GM21447 (cell line): ENCODE results near the gene UGDH.
"Not testable (repeated sequence)": the region's sequence is repeated elsewhere in the genome, so short reads cannot be mapped to it uniquely, and the experiment has no call there.

Experiments used
- ATAC-seq: cut with Tn5 transposase; IDR thresholded peaks from one replicate; pipeline ENCODE4 v1.9.1; 2021; ENCODE audit not compliant: unreplicated experiment

Gene UGDH

DNA sequence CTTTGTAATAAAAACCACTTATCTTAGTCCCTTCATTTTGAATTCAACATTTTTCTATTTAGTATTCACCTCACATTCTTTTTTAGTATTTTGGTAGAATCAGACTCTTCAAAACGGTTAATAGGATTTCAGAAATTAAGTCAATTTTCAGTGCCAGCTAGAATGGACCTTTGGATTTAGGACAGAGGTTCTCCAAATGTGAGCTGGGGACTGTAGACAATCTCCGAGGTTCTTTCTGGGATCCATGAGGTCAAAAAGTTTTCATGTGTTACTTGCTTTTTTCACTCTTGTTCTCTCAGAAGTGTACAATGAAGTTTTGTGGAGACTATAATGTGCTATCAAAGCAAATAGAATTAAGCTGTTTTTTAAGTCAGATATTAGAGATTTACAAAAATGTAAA, 2.3 kb upstream of the UGDH start:
- ATAC-seq, result no peak

DNA sequence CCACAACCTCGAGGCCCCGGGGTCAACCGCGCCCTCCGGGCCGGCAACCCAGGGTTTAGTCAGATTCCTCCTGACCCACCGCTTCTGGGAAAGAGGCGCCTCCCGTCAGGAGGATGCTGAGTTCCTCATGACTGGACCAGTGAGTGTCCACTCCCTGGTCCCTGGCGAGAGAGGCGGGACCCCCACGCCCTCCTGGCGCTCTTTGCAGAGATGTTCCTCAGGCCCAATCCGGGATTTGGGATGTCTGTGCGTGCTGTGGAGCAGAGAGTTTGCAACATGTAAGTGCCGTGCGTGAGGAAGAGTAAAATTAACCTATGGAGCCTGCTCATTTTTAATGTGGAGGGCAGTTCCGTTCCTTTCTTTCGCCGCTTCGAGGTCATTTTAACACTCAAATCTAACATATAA, 824 bp upstream of the UGDH start:
- no peak for ATAC-seq

DNA sequence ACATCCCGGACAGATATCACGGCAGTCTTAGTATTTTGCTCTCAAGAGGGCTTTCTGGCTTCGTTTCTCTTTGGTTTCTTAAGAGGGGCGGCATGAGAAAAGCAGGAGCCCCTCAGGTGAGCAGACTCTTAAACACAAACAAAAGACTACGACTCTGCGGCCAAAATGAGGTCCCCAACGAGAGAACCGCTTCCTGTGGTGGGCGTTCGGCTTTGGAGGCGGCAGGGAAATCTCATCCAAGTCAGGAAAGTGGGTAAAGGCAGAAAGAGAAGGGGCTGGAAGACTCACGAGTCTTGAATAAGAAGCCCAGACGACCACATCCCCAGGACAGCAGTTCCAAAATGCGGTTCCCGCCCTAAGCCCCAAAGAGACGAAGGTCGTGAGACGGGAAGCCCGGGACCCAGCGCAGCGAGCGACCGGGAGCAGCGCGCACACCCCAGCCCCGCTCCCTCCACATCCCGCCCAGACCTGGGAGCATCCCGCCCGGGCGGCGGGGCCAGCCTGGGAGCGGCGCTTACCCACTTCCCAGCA, 409 bp downstream of the UGDH start:
- peak; percentile 23 for ATAC-seq

DNA sequence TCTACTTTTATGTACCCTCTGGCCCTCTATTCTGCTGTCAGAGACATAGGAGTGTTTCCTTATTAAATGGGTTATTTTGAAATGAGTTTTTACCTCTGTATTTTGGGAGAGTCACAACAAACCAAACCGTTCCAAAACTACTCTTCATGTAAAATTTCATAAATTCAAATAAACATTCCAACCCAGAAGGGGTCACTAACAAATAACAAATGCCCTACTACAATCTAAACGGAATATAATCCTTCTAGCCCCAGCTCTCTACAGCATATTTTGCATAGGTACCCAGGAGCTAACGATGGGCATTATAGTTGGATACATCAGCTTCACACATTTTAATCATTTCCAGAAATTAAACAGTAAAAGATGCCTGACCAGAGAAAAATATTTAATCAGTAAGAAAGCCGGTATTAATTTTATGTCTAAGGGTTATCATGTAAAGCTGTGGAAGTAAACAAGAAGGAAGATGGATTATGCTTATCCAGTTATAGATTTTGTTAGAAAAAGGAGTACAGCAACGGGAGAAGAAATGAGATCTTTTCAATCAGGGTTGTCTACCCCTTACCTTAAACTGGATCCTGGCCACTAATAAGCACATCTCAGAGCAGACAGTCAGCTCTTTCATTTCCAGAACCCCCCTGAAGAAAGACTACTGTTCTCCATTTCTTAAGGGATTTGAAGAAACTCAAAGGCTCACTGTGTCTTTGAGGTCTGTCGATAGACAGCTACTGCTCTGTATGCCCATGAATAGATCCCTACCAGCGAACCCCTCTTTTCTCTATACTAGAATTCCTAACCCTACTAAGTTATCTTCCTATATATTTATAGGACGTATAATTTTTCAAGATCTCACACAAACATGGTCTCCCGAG, 1.2 kb downstream of the UGDH start:
- ATAC-seq, result no peak

DNA sequence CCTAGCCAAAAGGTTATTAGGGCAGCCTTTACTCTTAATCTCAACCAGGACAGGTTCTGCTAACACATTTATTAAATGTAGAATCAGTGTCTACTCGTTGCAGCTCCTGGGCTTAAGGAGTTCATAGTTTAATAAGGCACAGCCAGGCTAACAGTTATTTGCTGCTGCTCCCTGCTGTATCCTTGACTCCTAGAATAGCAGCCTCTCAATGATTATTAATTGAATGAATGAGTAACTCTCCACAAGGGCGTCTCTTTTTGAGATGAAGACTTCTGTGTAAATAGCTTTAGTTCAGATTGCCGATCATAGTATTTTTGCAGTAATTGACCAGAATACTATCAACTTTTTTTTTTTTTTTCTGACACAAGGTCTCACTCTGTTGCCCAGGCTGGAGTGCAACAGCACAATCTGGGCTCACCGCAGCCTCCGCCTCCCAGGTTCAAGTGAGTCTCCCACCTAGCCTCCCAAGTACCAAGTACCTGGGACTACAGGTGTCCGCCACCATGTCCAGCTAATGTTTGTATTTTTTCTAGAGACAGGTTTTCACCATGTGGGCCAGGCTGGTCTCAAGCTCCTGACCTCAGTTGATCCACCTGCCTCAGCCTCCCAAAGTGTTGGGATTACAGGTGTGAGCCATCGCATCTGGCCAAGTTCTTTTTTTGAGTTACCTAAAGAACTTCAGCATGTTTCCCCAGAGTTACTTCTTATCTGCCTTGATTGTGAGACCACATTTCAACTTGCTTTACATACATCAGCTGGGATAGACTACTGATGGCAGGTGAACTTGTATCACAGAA, 2.9 kb downstream of the UGDH start:
- no peak for ATAC-seq

DNA sequence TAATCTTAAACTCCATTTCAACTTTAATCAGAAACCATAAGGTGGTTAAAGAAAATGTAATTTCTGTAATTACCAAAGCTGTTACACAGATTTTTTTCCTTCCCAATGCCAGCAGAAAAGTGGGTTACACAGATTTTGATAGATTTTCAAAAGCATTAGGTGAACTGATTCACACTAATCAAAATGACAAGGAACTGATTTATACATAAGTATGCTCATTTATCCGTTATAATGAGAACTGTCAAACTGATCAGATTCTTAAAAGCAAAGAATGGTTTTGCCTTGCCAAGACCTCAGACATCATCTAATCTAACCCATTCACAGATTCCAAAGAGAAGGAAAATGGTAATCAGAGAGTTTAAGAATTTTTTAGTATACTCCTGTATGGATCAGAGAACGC, 5.2 kb downstream of the UGDH start:
- ATAC-seq, result no peak

DNA sequence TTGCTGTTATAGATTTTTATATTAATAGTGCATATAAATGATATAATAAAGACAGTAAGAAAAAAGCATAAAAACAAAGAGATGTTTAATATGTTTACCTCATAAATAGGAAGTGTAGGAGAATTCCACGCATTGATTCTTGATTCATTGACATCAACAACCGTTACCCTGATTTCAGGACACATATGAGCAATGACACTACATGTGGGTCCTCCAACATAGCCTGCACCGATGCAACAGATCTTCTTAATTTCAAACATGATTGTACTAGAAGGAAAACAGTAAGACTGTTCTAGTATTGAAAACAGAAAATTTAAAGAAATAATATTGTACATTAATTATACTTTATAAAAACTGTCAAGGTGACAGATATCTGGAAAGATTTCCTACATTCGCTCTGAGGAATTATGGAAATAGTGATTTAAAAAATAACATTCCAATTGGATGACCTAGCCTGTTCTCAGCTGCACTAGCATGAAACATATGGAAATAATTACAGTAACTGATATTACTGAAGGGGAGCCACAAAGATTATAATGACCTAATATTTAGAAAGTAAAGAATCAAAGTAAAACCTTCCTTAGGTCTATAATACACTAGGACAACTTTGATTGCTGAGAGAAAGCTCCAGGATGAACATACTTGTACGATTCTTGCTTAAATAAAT, 5.9 kb downstream of the UGDH start:
- ATAC-seq, result no peak

DNA sequence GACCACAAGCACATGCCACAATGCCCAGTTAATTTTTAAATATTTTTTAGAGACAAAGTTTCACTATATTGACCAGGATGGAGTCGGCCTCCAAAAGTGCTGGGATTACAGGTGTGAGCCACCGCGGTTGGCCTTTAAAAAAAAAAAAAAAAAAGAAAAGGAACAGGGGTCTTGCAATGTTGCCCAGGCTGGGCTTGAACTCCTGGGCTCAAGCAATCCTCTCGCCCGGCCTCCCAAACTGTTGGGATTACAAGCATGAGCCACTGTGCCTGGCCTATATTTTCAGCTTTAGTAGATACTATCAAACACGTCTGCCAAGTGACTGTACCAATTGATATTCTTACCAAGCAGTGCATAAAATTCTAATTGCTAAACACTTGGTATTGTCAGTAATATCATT, 8.8 kb downstream of the UGDH start:
- ATAC-seq, result no peak

DNA sequence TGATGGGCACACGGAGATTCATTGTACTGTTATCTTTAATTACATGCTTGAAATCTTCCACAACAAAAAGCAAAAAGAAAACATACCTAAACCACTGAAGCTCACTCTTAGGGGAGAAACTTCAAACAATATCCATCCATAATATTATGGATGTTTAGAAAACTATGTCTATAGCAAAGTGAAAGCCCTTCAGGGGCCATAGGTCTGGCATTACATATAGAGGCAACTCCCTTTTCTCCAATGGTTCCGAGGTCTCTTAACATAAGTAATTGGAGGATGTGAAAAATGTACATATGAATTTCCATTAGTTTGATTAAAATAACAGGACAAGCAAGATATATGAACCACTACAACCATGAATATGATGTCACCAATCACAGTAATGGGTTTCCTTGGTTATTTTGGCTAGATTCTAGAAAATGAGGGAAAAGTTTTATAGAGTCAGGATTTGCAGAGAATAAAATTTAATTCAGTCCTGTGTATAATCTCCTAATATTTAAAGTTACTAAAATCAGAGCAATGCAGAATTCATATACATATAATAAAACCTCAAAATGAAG, 10.8 kb downstream of the UGDH start:
- ATAC-seq, result no peak

DNA sequence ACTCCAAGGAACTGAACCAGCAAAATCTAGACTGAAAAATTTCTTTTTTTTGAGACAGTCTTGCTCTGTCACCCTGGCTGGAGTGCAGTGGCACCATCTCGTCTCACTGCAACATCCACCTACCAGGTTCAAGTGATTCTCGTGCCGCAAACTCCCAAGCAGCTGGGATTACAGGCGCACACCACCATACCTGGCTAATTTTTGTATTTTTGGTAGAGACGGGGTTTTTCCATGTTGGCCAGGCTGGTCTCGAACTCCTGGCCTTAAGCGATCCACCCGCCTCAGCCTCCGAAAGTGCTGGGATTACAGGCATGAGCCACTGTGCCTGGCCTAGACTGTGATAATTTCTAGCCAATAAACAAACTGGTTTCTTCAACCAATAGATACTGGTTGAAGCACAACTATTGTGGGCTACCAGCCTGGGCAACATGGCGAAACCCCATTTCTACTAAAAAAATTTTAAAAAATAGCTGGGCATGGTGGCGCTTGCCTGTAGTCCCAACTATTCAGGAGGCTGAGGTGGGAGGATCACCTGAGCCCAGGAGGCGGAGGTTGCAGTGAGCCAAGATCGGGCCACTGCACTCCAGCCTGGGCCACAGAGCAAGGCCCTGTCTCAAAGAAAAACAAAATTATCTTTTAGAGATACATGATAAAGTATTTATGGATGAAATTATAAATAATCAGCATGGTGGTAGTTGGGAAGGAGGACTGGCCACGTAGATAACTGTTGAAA, 11.4 kb downstream of the UGDH start:
- ATAC-seq, result not testable (repeated sequence)

DNA sequence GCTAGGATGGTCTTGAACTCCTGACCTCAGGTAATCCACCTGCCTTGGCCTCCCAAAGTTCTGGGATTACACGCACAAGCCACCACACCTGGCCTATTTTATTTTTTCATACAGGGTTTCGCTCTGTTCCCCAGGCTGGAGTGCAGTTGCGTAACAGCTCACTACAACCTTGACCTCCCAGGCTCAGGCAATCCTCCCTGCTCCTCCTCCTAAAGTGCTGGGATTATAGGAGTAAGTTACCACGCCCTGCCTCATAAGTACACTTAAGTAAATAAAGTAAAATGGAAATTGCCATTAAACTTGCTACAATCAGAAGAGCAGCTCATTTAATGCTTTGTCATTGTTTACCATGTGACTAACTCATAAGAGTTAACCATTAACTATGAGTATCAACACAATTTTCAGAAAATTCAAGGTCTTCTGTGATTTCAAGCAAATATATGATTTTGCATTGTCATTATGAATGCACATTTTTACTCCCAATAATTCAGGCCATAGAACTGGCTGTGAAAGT, 12.3 kb downstream of the UGDH start:
- no peak for ATAC-seq

DNA sequence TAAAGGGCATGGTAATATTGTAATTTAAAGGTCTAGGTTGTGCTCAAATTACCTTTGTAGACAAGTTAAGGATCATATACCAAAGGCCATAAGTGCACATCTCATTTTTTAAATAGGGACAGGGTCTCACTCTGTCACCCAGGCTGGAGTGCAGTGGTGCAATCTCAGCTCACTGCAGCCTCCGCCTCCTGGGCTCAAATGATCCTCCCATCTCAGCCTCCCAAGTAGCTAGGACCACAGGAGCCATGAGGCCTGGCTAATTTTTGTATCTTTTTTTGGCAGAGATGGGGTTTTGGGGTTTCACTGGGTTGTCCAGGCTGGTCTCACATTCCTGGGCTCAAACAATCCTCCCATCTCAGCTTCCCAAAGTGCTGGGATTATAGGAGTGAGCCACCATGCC, 13.0 kb downstream of the UGDH start:
- not testable (repeated sequence) for ATAC-seq

DNA sequence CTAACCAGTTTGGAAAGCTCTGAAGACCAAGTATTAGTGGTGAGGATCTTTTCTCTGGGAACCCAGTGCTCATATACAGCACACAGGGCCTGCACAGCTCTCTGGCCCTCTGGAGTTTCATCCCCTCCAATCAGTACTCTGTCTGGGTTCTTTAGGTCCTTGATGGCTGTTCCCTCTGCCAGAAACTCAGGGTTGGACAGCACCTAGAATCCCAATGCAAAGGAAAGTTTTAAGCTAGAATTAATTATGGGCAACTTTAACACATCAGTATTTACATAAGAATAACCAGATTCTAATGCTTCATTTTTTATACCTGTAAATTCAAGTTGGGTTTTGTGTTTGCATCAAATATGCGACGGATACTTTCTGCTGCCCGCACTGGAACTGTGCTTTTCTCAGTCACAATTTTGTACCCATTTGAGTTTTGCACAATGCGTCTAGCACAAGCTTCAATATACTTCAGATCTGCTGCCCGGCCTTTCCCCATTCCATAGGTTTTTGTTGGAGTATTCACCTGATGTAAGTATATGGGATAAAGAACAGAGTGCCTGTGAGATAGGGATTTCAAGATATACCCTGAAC, 16.8 kb downstream of the UGDH start:
- no peak for ATAC-seq

DNA sequence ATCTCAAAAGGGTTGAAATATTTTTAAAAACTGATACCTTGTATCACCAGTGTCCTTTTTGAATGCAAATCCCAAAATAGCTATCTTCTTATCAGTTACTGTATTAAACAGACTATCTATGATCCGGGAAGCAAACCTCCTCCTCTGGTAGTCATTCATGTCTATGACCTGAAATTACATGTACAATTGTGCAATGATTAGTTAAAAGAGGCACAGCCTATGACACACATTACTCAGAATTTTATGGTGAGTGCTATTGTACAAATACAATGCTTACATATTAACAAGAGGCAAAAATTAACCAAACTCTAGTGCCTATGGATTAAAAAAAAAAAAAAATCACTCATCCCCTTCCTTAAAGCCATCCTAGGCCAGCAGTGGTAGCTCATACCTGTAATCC, 21.7 kb downstream of the UGDH start:
- ATAC-seq, result no peak

DNA sequence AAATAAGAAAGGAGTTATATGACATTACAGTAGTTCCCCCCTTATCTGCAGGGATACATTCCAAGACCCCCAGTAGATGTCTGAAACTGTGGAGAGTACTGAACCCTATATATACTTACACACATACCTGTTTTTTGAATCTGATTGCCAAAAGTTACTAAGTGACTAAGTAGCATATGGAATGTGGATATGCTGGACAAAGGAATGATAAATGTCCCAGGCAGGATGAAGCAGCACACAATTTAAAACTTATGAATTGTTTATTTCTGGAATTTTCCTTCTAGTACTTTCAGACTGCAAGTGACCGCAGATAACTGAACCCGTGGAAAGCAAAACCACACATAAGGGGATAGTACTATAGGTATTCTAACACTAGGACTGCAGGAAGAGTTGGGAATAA, 22.7 kb downstream of the UGDH start:
- ATAC-seq, result no peak

DNA sequence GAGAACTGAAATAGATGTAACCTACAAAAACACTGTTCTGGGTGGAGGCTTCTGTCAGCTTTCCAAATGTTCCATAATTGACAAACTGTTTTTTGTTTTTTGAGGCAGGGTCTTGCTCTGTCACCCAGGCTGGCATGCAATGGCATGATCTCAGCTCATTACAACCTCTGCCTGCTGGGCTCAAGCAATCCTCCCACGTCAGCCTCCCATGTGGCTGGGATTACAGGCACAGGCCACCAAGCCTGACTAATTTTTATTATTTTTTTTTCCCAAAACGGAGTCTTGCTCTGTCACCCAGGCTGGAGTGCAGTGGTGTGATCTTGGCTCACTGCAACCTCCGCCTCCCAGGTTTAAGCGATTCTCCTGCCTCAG, 24.6 kb downstream of the UGDH start:
- not testable (repeated sequence) for ATAC-seq

DNA sequence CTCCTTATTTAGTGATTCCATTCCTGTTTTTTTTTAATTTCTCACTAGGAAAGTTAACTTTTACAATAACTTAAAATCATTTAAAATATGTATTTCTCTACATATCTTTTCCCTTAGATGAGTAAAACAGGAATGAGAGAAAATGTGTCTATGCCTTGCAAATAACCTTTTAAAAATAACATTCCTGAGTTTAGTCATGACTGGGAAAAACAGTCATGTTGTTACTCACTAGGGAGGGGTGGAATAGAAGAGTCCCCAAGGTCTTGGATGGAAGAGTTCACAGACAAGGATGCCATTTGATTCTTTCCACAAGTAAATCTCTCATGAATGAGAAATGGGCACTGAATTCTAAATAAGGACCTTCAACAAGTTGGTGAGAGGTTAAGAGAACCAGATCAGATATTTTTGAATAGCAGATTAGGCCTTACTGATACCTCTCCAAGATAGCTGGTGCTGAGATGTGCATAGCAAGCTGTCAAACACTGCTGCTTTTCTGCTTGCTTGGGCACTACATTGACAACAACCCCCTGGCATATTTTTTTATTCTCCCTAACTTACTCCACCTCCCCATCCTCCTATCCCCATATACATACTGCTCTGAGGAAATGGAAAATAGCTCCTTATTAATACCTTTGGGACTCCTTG, 25.1 kb downstream of the UGDH start:
- ATAC-seq, result no peak

DNA sequence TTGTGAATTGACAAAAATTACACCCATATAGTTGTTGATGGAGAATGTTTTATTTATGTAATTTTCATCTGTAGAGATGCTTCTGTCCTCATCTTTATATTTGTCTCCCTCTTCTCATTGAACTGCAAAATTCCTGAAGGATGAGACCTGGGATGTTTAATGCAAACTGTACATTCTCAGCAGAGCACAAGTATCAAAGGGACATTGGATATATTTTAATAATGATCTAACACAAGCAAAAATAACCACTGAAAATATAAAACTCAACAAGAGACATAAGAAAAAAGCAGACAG, 28.6 kb downstream of the UGDH start:
- ATAC-seq, result no peak

DNA sequence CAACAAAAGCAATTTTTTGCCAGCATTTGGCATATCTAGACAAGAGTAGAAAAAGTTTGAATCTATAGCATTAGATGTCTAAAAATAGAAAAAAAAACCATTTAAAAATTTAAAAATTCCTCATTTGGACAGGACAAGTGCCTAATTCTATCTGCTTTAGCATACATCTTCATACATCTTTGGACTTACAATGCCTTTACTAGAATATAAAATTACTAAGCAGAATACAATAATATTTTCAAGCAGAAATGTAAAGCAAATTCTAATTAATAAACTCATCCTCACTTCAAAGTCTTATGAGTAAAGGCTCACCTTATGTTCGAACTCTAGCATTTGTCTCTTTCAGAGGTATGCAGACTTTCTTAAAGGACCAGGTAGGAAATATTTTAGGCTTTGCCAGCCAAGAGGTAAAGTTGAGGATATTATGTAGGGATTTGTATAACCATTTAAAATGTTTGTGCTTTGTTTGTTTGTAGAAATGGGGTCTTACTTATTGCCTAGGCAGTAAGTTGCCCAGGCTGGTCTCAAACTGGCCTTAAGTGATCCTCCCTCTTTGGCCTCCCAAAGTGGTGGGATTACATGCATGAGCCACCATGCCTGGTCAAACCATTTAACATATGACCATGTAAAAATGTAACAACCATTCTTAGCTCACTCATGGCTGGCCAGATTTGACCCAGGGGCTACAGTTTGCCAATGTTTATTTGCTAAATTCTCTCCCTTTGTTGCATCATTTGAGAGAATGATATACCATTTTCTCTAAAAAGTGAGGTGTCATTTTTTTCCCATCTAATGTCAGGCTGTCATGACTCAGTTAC, 29.1 kb downstream of the UGDH start:
- no peak for ATAC-seq
